C4-2B (cell line): ENCODE data around the gene GPR146.

Experiments
- ZFX ChIP-seq: fragments of 450-650 bp; IDR thresholded peaks from 2 replicates; pipeline ENCODE4 v1.6.1; 2017
- TF ChIP-seq, protein P1 (sequence below): fragments of 450-650 bp; conservative IDR thresholded peaks from 2 replicates; pipeline ENCODE4 v1.5.1; 2017; ENCODE audit warnings: mild to moderate bottlenecking

DNA sequence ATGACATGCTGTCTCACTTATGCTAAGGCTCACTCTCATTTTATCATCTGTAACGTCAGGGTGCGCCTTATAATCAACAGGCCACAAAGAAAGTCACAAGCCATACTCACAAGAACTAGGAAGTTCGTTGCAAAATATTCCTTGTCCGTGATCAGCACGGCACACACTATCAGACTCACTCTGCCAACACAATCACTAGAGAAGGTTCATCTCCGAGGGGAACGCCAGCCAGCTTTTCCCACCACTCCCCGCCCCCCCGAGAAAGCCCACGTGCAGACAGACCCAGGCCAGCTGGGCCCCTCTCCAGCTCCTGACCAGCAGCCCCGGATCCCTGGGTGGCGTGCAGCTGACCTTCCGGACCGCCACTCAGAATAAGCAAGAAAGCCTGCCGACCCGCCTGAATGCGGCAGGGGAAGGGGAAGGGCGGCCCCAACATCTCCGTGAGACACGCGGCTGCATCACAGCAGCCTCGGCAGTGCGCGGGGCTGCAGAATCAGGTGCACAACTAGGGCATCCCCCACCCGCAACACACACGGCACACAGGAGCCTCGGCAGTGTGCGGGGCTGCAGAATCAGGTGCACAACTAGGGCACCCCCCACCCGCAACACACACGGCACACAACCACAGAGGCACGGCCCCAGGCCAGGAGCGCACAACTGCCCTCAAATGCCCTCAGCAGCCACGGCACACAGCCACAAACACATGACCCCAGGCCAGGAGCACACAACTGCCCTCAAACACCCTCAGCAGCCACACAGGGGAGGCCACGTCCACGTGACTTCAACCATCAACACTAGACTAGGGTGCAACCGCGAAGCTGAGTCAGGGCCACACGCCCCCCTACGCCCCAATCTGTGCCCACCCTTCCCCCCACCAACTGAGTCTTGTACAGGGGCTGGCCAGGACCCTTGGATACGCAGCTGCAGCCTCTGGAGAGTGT, 2.5 kb upstream of the GPR146 start:
- TF ChIP-seq, protein P1, sequence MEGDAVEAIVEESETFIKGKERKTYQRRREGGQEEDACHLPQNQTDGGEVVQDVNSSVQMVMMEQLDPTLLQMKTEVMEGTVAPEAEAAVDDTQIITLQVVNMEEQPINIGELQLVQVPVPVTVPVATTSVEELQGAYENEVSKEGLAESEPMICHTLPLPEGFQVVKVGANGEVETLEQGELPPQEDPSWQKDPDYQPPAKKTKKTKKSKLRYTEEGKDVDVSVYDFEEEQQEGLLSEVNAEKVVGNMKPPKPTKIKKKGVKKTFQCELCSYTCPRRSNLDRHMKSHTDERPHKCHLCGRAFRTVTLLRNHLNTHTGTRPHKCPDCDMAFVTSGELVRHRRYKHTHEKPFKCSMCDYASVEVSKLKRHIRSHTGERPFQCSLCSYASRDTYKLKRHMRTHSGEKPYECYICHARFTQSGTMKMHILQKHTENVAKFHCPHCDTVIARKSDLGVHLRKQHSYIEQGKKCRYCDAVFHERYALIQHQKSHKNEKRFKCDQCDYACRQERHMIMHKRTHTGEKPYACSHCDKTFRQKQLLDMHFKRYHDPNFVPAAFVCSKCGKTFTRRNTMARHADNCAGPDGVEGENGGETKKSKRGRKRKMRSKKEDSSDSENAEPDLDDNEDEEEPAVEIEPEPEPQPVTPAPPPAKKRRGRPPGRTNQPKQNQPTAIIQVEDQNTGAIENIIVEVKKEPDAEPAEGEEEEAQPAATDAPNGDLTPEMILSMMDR: no peak
- TF ChIP-seq ZFX: no peak
